Activated CD8-positive, alpha-beta T cell treated with anti-CD3 and anti-CD28 coated beads for 36 hours (primary cell): ENCODE measurements around the gene AGAP1. TPM values are rescaled to one million over a fixed set of nuclear protein-coding genes. Genes with fewer than 3 reads are reported as not detected.
"Not testable (repeated sequence)": the region's sequence is repeated elsewhere in the genome, so short reads cannot be mapped to it uniquely, and the experiment has no call there.

Source experiments
- ATAC-seq: fragments of 200-7000 bp; cut with Tn5 transposase; one replicate; pipeline ENCODE4 v1.10.0; 2021; ENCODE audit warnings: mild to moderate bottlenecking, moderate library complexity
- CTCF ChIA-PET: fragments of 350-600 bp; sonication (Branson Sonifier 250); formaldehyde crosslinking; loops from one replicate; lab custom pipeline; 2021; ENCODE audit warnings: antibody characterized with exemption; lab: Charles Lee
- POLR2A ChIA-PET: fragments of 350-600 bp; sonication (Branson Sonifier 250); formaldehyde crosslinking; loops from one replicate; lab custom pipeline; 2021; ENCODE audit warnings: antibody characterized with exemption; lab: Charles Lee
- DNase-seq: peaks from one replicate; pipeline ENCODE4 v3.0.0-alpha.2; 2020
- H3K27ac Mint-ChIP-seq: one replicate; pipeline ENCODE4 v1.8.0; 2021; ENCODE audit warnings: mild to moderate bottlenecking, mixed read lengths
- H3K27me3 Mint-ChIP-seq: one replicate; pipeline ENCODE4 v1.8.0; 2021; ENCODE audit warnings: mixed read lengths
- H3K36me3 Mint-ChIP-seq: one replicate; pipeline ENCODE4 v1.8.0; 2021; ENCODE audit warnings: low read depth, mixed read lengths
- H3K4me1 Mint-ChIP-seq: one replicate; pipeline ENCODE4 v1.8.0; 2021; ENCODE audit warnings: low read depth, mixed read lengths
- H3K4me3 Mint-ChIP-seq: one replicate; pipeline ENCODE4 v1.8.0; 2021; ENCODE audit warnings: mild to moderate bottlenecking, moderate library complexity, mixed read lengths
- H3K9me3 Mint-ChIP-seq: one replicate; pipeline ENCODE4 v1.8.0; 2021; ENCODE audit warnings: mixed read lengths
- intact Hi-C: fragments of 100-400 bp; cut with micrococcal nuclease; formaldehyde crosslinking; loops from one replicate; pipeline ENCODE4 v1.10.0; 2022
- total RNA-seq, 2 experiments: library from RNA; stranded (reverse); gene quantifications; one replicate each; pipeline ENCODE4 v1.2.3, GENCODE V29; 2021
- TF ChIP-seq, protein P1 (sequence below): fragments of 200-600 bp; IDR thresholded peaks from one replicate; pipeline ENCODE4 v1.8.0; 2022; ENCODE audit warnings: antibody characterized with exemption, mild to moderate bottlenecking

Gene AGAP1
- total RNA-seq, 2 experiments from 2014 or later: 2.5 to 2.9 TPM

DNA sequence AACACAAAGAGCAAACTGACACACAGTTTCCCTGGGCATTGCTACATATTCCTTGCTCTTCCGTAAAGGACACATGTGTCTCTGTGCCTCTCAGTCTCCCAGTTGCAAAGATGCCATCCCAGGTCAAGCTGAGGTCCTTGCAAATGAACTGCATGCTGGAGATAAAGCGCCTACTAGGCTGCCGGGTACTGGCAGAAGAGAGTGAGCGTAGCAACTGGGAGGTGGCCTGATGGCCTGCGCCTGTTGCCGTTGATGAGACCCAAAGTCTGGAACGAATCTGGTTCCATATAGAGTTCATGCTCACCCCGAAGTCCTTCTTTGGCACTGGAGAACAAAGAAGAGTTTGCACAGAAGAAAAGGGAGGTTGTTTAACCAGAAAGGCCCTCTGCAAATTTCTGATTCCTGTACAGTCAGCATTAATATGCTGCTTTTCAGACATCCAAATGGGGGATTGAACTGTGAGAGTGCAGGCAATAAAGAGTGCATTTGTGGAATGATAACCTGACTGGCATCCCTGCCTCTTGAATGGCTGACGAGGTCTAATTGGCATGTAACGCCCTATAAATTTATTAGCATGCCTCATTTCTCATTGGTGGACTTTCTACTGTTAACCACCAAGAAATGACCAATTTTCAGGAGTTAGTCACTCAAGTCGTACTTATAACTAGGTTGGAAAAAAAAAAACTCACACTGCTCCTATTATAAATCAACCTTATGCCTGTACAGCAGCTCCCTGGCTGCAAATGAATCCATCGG lies 595.6 kb downstream of the AGAP1 start:
- Mint-ChIP-seq H3K27ac (no peak overlapping the region), H3K36me3 (no peaks in the 10 kb centered on the region), H3K4me1 (no peaks in the 10 kb centered on the region), H3K4me3 (no peak overlapping the region), H3K27me3 (no peaks in the 10 kb centered on the region), H3K9me3 (no peaks in the 10 kb centered on the region)
- ATAC-seq (no peak), DNase-seq (no peak)
- TF ChIP-seq, protein P1, sequence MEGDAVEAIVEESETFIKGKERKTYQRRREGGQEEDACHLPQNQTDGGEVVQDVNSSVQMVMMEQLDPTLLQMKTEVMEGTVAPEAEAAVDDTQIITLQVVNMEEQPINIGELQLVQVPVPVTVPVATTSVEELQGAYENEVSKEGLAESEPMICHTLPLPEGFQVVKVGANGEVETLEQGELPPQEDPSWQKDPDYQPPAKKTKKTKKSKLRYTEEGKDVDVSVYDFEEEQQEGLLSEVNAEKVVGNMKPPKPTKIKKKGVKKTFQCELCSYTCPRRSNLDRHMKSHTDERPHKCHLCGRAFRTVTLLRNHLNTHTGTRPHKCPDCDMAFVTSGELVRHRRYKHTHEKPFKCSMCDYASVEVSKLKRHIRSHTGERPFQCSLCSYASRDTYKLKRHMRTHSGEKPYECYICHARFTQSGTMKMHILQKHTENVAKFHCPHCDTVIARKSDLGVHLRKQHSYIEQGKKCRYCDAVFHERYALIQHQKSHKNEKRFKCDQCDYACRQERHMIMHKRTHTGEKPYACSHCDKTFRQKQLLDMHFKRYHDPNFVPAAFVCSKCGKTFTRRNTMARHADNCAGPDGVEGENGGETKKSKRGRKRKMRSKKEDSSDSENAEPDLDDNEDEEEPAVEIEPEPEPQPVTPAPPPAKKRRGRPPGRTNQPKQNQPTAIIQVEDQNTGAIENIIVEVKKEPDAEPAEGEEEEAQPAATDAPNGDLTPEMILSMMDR: no peak
- intact Hi-C loops: no loop called here
- POLR2A ChIA-PET: no interaction called here
- CTCF ChIA-PET: no interaction called here

DNA sequence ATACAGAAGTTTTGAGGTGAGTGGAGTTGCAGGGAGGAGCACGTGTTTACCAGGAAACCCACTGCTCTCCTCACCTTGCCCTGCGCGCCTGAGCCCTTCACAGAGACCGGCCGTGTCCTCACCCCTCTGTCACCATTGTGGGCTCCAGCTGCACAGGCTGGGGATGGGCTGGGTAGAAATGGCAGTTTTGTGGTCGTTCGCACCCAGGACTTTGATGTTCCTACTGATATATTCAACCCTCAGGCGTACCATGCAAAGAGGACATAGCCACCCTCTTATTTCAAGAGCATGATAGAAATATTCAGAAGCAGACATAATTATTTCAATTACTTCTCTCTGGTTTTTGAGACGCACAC lies 596.2 kb downstream of the AGAP1 start:
- CTCF ChIA-PET: no interaction called here
- Mint-ChIP-seq H3K27me3 (no peaks in the 10 kb centered on the region), H3K36me3 (no peaks in the 10 kb centered on the region), H3K27ac (no peak overlapping the region), H3K9me3 (no peaks in the 10 kb centered on the region), H3K4me1 (no peaks in the 10 kb centered on the region), H3K4me3 (no peak overlapping the region)
- ATAC-seq (no peak), DNase-seq (no peak)
- POLR2A ChIA-PET: interaction anchor here (0.6 kb wide), 1 partner anchor 73 kb away, joined by 5 read pairs; no protein-coding TSS in a partner anchor
- intact Hi-C loops: no loop called here
- TF ChIP-seq, protein P1: no peak

DNA sequence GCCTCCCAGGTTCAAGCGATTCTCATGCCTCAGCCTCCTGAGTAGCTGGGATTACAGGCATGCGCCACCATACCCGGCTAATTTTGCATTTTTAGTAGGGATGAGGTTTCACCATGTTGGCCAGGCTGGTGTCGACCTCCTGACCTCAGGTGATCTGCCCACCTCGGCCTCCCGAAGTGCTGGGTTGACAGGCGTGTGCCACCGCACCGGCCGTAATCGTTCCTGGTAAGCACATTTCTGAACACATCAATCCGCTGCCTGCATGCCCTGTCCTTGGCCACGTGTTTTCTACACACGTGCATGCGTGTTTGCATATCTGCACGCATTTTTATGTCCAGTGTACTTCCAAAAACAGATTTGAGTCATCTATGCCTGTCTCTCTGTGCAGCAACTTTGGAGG lies 597.0 kb downstream of the AGAP1 start:
- H3K36me3 Mint-ChIP-seq, H3K4me1 Mint-ChIP-seq, H3K27ac Mint-ChIP-seq, H3K27me3 Mint-ChIP-seq, H3K9me3 Mint-ChIP-seq, DNase-seq, CTCF ChIA-PET, ATAC-seq, POLR2A ChIA-PET, H3K4me3 Mint-ChIP-seq, intact Hi-C loops: not testable (repeated sequence)

DNA sequence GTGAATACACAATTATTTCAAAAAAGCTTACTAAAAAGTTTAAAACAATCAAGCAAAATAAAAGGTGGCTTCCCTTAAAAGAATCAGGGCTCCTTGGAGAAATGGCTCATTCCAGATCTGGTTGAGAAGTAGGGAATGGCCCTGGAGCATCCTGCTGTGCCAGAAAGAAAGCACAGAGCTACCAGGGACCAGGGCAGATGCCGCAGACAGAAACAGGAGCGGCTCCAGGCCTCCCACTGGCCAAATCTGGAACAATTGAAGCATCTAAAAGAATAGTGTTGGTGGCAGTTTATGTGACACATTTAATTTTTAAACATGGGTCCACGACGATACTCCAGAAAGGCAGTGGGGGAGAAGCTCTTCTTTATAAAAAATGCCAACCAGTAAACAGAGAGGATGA lies 598.9 kb downstream of the AGAP1 start:
- ATAC-seq: no peak
- Mint-ChIP-seq H3K9me3 (no peaks in the 10 kb centered on the region), H3K4me1 (no peaks in the 10 kb centered on the region), H3K27ac (no peak overlapping the region), H3K27me3 (no peaks in the 10 kb centered on the region), H3K36me3 (no peaks in the 10 kb centered on the region), H3K4me3 (no peak overlapping the region)
- ChIA-PET CTCF (interaction anchor here (1.3 kb wide), 1 partner anchor 156 kb away, joined by 3 read pairs; no protein-coding TSS in a partner anchor), POLR2A (no interaction called here)
- intact Hi-C loops: no loop called here
- DNase-seq: no peak
- TF ChIP-seq, protein P1: no peak

DNA sequence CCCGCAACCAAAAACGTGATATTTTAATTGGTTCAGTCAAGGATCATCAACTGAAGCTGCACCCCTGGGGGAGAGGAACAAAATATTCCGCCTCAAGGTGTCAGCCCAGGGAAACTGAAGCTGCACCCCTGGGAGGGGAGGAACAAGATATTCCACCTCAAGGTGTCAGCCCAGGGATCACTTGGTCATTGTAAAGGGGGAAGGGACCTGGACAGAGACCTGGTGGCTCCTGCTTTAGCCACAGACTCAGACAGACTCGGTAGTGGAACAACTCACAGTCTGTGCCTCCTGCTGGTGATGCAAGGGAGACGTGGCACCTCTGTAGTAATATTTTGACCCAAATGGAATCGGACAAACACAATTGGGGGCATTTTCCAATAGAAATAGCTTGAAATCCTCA lies 599.3 kb downstream of the AGAP1 start:
- ChIA-PET CTCF (no interaction called here), POLR2A (no interaction called here)
- TF ChIP-seq, protein P1: no peak
- no peaks in the 10 kb centered on the region for H3K36me3 Mint-ChIP-seq
- no peaks in the 10 kb centered on the region for H3K4me1 Mint-ChIP-seq
- no peak for DNase-seq
- H3K4me3 Mint-ChIP-seq: no peak overlapping the region
- H3K27me3 Mint-ChIP-seq: no peaks in the 10 kb centered on the region
- intact Hi-C loops: no loop called here
- no peak for ATAC-seq
- H3K9me3 Mint-ChIP-seq: no peaks in the 10 kb centered on the region
- no peak overlapping the region for H3K27ac Mint-ChIP-seq
